NCI-H2107 treated with DMSO at 0.1 percent for 48 hours (cell line): Measurements from ENCODE around the gene SWT1.
A peak's percentile ranks its signal among the peaks of the same experiment; 100 is the strongest.

Source experiments
- DNase-seq: peaks from one replicate; lab custom pipeline; 2025; ENCODE audit not compliant: unreplicated experiment; lab: John Stamatoyannopoulos, UW

SWT1 gene

GRCh38 chr1:185156854-185157598 lies at the start of gene SWT1, which contains the start of gene TRMT1L:
TSS of gene SWT1 (plus strand) at chr1:185157167. CDS start at chr1:185160842, 3,675 bp downstream.
TSS of gene TRMT1L (minus strand) at chr1:185156953. CDS start at chr1:185156712, 241 bp downstream.
- DNase-seq: peak; percentile 100

- DNase-seq: no peak
These were observed 48.6 kb upstream of the SWT1 start for GRCh38 chr1:185108321-185108720.

GRCh38 chr1:185110145-185110544 lies 46.8 kb upstream of the SWT1 start:
- DNase-seq: no peak

GRCh38 chr1:185111873-185112272 lies 45.1 kb upstream of the SWT1 start:
- DNase-seq: no peak

- no peak for DNase-seq
These were observed 44.6 kb upstream of the SWT1 start for GRCh38 chr1:185112356-185112755.

GRCh38 chr1:185129708-185130107 lies 27.3 kb upstream of the SWT1 start:
- no peak for DNase-seq

- DNase-seq: no peak
These were observed 24.4 kb upstream of the SWT1 start for GRCh38 chr1:185132534-185132933.

GRCh38 chr1:185137896-185138545 lies 18.9 kb upstream of the SWT1 start:
- DNase-seq: no peak

GRCh38 chr1:185139246-185139645 lies 17.7 kb upstream of the SWT1 start:
- no peak for DNase-seq

GRCh38 chr1:185144233-185144632 lies 12.7 kb upstream of the SWT1 start:
- no peak for DNase-seq

- DNase-seq: no peak
These were observed 5.8 kb upstream of the SWT1 start for GRCh38 chr1:185151215-185151614.

- no peak for DNase-seq
These were observed 4.7 kb upstream of the SWT1 start for GRCh38 chr1:185152187-185152767.

- no peak for DNase-seq
These were observed 2.0 kb upstream of the SWT1 start for GRCh38 chr1:185154912-185155513.

GRCh38 chr1:185155600-185156287 lies 1.2 kb upstream of the SWT1 start:
- no peak for DNase-seq

GRCh38 chr1:185156288-185156853 lies 596 bp upstream of the SWT1 start:
- DNase-seq: no peak

GRCh38 chr1:185157599-185158412 lies 839 bp downstream of the SWT1 start:
- DNase-seq: no peak

GRCh38 chr1:185158800-185159199 lies 1.8 kb downstream of the SWT1 start:
- DNase-seq: no peak

- DNase-seq: no peak
These were observed 3.0 kb downstream of the SWT1 start for GRCh38 chr1:185159966-185160365.

GRCh38 chr1:185162491-185162890 lies 5.5 kb downstream of the SWT1 start:
- no peak for DNase-seq

GRCh38 chr1:185166106-185166505 lies 9.1 kb downstream of the SWT1 start:
- DNase-seq: no peak
